ENCODE data around the gene FAM98A. TPM values are rescaled to one million over a fixed set of nuclear protein-coding genes. Genes with fewer than 3 reads are reported as not detected.

FAM98A gene
- total and polyA plus RNA-seq, 2 of the 4 experiments (the other 2 are of a cell fraction), result 113 to 131 TPM

GRCh38 chr2:33617989-33618388, 18.9 kb upstream of the FAM98A start:
- no CpG with 5 or more reads among the region's 1 CpG for WGBS, 2 experiments (ENCODE audit: extremely low coverage in 2 of 2, insufficient read length in 1 of 2)
- H3K9ac ChIP-seq (ENCODE audit: low read depth, low read length), result no peak overlapping the region
- TF ChIP-seq MAZ (IDR thresholded peaks at IDR 0.05; ENCODE audit: borderline replicate concordance, low read depth, low read length) (no peak), RCOR1 (IDR thresholded peaks at IDR 0.05; ENCODE audit: insufficient replicate concordance, low read length) (no peak), CEBPB (IDR thresholded peaks at IDR 0.05; ENCODE audit: low read depth, low read length) (no peak), FOS (IDR thresholded peaks at IDR 0.05; ENCODE audit: low read depth, low read length) (no peak), ELK1 (IDR thresholded peaks at IDR 0.05; ENCODE audit: borderline replicate concordance, low read depth, low read length) (no peak), SMC3 (IDR thresholded peaks at IDR 0.05; ENCODE audit: low read depth, low read length) (no peak), RFX5 (IDR thresholded peaks at IDR 0.05; ENCODE audit: low read depth, low read length) (no peak), CTCF (conservative IDR thresholded peaks at IDR 0.05; ENCODE audit: low read depth, low read length) (no peak), BHLHE40 (IDR thresholded peaks at IDR 0.05; ENCODE audit: low read depth, low read length) (no peak), MAFK (IDR thresholded peaks at IDR 0.05; ENCODE audit: low read depth, low read length) (no peak), RAD21 (IDR thresholded peaks at IDR 0.05; ENCODE audit: low read length) (no peak), CHD1 (IDR thresholded peaks at IDR 0.05; ENCODE audit: low read depth, low read length) (no peak)
- in situ Hi-C loops (cut with MboI; ENCODE audit: low sequenced_read_pairs) (no loop called here), dilution Hi-C loops (cut with HindIII; ENCODE audit: low sequenced_read_pairs, unreplicated experiment) (no loop called here), intact Hi-C loops (cut with micrococcal nuclease) (no loop called here)
- H3K56ac ChIP-seq (ENCODE audit: extremely low read depth, insufficient read depth, low read length), result no peak overlapping the region
- H4K20me1 ChIP-seq (ENCODE audit: insufficient read depth, low read length), result no peaks in the 10 kb centered on the region
- H2BK120ac ChIP-seq (ENCODE audit: low read depth, low read length), result no peak overlapping the region
- H3K4me2 ChIP-seq (ENCODE audit: low read depth, low read length), result no peak overlapping the region
- no peak overlapping the region for H2BK5ac ChIP-seq (ENCODE audit: low read depth, low read length, poor library complexity, severe bottlenecking)
- H2AK5ac ChIP-seq (ENCODE audit: low read depth, low read length), result no peak overlapping the region
- H3K14ac ChIP-seq (replicated peaks; ENCODE audit: low read depth, low read length), result no peak overlapping the region
- no peaks in the 10 kb centered on the region for H3K9me1 ChIP-seq (ENCODE audit: insufficient read depth, low read length)
- POLR2A ChIA-PET (ENCODE audit: unreplicated experiment), result no interaction called here
- H4K91ac ChIP-seq (ENCODE audit: insufficient read depth, low read depth, low read length), result no peak overlapping the region
- no peak overlapping the region for H3K4ac ChIP-seq (ENCODE audit: low read depth, low read length)
- H2AFZ ChIP-seq (replicated peaks; ENCODE audit: low read length, poor library complexity), result no peak overlapping the region
- no peak overlapping the region for H3K23ac ChIP-seq (ENCODE audit: low read depth, low read length)
- no peak overlapping the region for H4K8ac ChIP-seq (ENCODE audit: low read depth in 2 of 2, low read length in 2 of 2)
- no peak overlapping the region for H4K5ac ChIP-seq (ENCODE audit: low read depth, low read length)
- H3K27me3 ChIP-seq (ENCODE audit: control insufficient read depth, insufficient read depth, low read length), result no peaks in the 10 kb centered on the region; the same call in 1 of the 2 replicates
- H2AK9ac ChIP-seq (replicated peaks; ENCODE audit: low read depth, low read length, poor library complexity), result no peak overlapping the region
- H3K27ac ChIP-seq (ENCODE audit: insufficient read depth, low read length), result no peak overlapping the region
- ATAC-seq (ENCODE audit: low read depth), result no peak
- H3K9me3 ChIP-seq (ENCODE audit: control insufficient read depth, insufficient read depth, low read length), result no peaks in the 10 kb centered on the region
- DNase-seq, result no peak
- no peak overlapping the region for H3K18ac ChIP-seq (ENCODE audit: low read depth, low read length)
- no peak overlapping the region for H2BK20ac ChIP-seq (ENCODE audit: low read depth, low read length)
- CTCF ChIA-PET, result no interaction called here
- no peak overlapping the region for H3K4me3 ChIP-seq (ENCODE audit: insufficient read depth, low read depth, low read length)
- no peaks in the 10 kb centered on the region for H3K36me3 ChIP-seq (ENCODE audit: control insufficient read depth, insufficient read depth, low read length)
- H3K4me1 ChIP-seq (ENCODE audit: control insufficient read depth, insufficient read depth, low read length), result no peaks in the 10 kb centered on the region
- no peak overlapping the region for H2BK15ac ChIP-seq (ENCODE audit: low read depth, low read length)
- H3K79me1 ChIP-seq (ENCODE audit: low read depth in 1 of 2, low read length in 2 of 2), result no peaks in the 10 kb centered on the region
- no TSS peak for BruUV-seq (replicated peaks)

Measured in IMR-90 (cell line).